Measurements from ENCODE around the gene COX5A.

GRCh38 chr15:74960286-74960685 is 22.4 kb upstream of the COX5A start:
- TF ChIP-seq, protein P1, sequence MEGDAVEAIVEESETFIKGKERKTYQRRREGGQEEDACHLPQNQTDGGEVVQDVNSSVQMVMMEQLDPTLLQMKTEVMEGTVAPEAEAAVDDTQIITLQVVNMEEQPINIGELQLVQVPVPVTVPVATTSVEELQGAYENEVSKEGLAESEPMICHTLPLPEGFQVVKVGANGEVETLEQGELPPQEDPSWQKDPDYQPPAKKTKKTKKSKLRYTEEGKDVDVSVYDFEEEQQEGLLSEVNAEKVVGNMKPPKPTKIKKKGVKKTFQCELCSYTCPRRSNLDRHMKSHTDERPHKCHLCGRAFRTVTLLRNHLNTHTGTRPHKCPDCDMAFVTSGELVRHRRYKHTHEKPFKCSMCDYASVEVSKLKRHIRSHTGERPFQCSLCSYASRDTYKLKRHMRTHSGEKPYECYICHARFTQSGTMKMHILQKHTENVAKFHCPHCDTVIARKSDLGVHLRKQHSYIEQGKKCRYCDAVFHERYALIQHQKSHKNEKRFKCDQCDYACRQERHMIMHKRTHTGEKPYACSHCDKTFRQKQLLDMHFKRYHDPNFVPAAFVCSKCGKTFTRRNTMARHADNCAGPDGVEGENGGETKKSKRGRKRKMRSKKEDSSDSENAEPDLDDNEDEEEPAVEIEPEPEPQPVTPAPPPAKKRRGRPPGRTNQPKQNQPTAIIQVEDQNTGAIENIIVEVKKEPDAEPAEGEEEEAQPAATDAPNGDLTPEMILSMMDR (IDR thresholded peaks at IDR 0.05; ENCODE audit: poor library complexity, severe bottlenecking), result no peak
- TF ChIP-seq RAD21 (conservative IDR thresholded peaks at IDR 0.05) (no peak), EP300 (conservative IDR thresholded peaks at IDR 0.05; ENCODE audit: poor library complexity, severe bottlenecking) (no peak)

Data from neural cell (in vitro differentiated cells).